ENCODE results near the gene GJD3. TPM values are rescaled to one million over a fixed set of nuclear protein-coding genes. Genes with fewer than 3 reads are reported as not detected.
A peak's percentile ranks its signal among the peaks of the same experiment; 100 is the strongest.
"Not testable (repeated sequence)": the region's sequence is repeated elsewhere in the genome, so short reads cannot be mapped to it uniquely, and the experiment has no call there.

The GJD3 gene
- total and polyA plus RNA-seq, 7 experiments from 2014 or later = 0.27 TPM; not detected in 6

GRCh38 chr17:40378966-40379365, 14.4 kb upstream of the GJD3 start:
- intact Hi-C loops (cut with micrococcal nuclease) = no loop called here
- ATAC-seq (no peak), DNase-seq (no peak)
- Histone ChIP-seq H3K27ac (ENCODE audit: low read depth, low read length) (no peak overlapping the region), H3K27me3 (ENCODE audit: control insufficient read depth in 2 of 2, insufficient read depth in 2 of 2, low read length in 2 of 2) (no peaks in the 10 kb centered on the region), H3K9me3 (ENCODE audit: control insufficient read depth in 2 of 3, low read length in 3 of 3) (no peaks in the 10 kb centered on the region), H3K36me3 (ENCODE audit: control insufficient read depth in 2 of 3, insufficient read depth in 3 of 3, low read length in 3 of 3) (no peaks in the 10 kb centered on the region), H3K4me3 (ENCODE audit: low read length) (no peak overlapping the region), H3K4me1 (ENCODE audit: control insufficient read depth in 2 of 2, insufficient read depth in 2 of 2, low read length in 2 of 2) (no peaks in the 10 kb centered on the region)
- Mint-ChIP-seq H3K36me3 (peaks cover 0 to 2% (median 0%) of the 10 kb centered on the region in 5 donors), H3K27me3 (peaks cover 0 to 5% (median 4%) of the 10 kb centered on the region in 5 donors), H3K27ac (no peak overlapping the region), H3K4me3 (no peak overlapping the region), H3K9me3 (peaks cover 0 to 2% (median 0%) of the 10 kb centered on the region in 11 donors), H3K4me1 (peaks cover 0 to 7% (median 5%) of the 10 kb centered on the region in 7 donors)
- ChIA-PET POLR2A (interaction anchor here (0.7 kb wide), 1 partner anchor 393 kb away, joined by 3 read pairs; the partner anchor contains the start of gene KRT26), CTCF (no interaction called here)

DNA sequence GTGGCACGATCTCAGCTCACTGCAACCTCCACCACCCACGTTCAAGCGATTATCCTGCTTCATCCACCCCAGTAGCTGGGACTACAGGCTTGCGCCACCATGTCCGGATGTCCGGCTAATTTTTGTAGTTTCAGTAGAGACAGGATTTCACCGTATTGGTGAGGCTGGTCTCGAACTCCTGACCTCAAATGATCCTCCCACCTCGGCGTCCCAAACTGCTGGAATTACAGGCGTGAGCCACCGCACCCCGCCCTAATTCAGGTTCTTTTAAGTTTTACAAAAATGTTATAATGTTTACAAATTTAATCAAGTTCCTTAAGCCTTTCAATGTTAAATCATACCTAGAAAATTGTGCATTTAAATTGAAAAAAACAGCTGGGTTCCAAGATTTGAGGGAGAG, 13.3 kb upstream of the GJD3 start:
- no peak overlapping the region for H3K4me3 Mint-ChIP-seq

DNA sequence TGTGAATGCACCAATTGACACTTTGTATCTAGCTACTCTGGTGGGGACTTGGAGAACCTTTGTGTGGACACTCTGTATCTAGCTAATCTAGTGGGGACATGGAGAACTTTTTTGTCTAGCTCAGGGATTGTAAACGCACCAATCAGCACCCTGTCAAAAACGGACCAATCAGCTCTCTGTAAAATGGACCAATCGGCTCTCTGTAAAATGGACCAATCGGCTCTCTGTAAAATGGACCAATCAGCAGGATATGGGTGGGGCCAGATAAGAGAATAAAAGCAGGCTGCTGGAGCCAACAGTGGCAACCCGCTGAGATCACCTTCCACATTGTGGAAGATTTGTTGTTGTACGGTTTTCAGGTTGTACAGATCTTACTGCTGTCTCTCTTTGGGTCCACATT, 12.0 kb upstream of the GJD3 start:
- H3K9me3 ChIP-seq (ENCODE audit: control insufficient read depth in 2 of 3, low read length in 3 of 3); H3K27me3 Mint-ChIP-seq; ATAC-seq; H3K36me3 ChIP-seq (ENCODE audit: control insufficient read depth in 2 of 3, insufficient read depth in 3 of 3, low read length in 3 of 3); H3K27ac ChIP-seq (ENCODE audit: low read depth, low read length); H3K27me3 ChIP-seq (ENCODE audit: control insufficient read depth in 2 of 2, insufficient read depth in 2 of 2, low read length in 2 of 2); intact Hi-C loops (cut with micrococcal nuclease); H3K4me3 ChIP-seq (ENCODE audit: low read length); H3K36me3 Mint-ChIP-seq; H3K9me3 Mint-ChIP-seq; H3K4me1 ChIP-seq (ENCODE audit: control insufficient read depth in 2 of 2, insufficient read depth in 2 of 2, low read length in 2 of 2): not testable (repeated sequence)
- ChIA-PET CTCF (interaction anchor here (0.6 kb wide), 1 partner anchor 136 kb away, joined by 5 read pairs; no protein-coding TSS in a partner anchor), POLR2A (interaction anchor here (0.7 kb wide), 1 partner anchor 98 kb away, joined by 3 read pairs; no protein-coding TSS in a partner anchor)
- peak overlapping the region in 5 of 10 donors; percentile 4 to 70 (median 20) for H3K4me3 Mint-ChIP-seq
- H3K27ac Mint-ChIP-seq = peak overlapping the region in 1 of 9 donors; percentile 31
- peak in 2 of 9 donors; percentile 26 to 27 for DNase-seq
- H3K4me1 Mint-ChIP-seq = peaks cover 1 to 20% (median 5%) of the 10 kb centered on the region in 7 donors

More for the DNA sequence above, 13.3 kb upstream of the GJD3 start:
- POLR2A ChIA-PET = no interaction called here
- Histone ChIP-seq H3K4me3 (ENCODE audit: low read length) (no peak overlapping the region), H3K4me1 (ENCODE audit: control insufficient read depth in 2 of 2, insufficient read depth in 2 of 2, low read length in 2 of 2) (no peaks in the 10 kb centered on the region), H3K27me3 (ENCODE audit: control insufficient read depth in 2 of 2, insufficient read depth in 2 of 2, low read length in 2 of 2) (no peaks in the 10 kb centered on the region), H3K27ac (ENCODE audit: low read depth, low read length) (no peak overlapping the region), H3K9me3 (ENCODE audit: control insufficient read depth in 2 of 3, low read length in 3 of 3) (no peaks in the 10 kb centered on the region), H3K36me3 (ENCODE audit: control insufficient read depth in 2 of 3, insufficient read depth in 3 of 3, low read length in 3 of 3) (no peaks in the 10 kb centered on the region)
- DNase-seq (no peak), ATAC-seq (no peak)
- Mint-ChIP-seq H3K36me3 (peaks cover 0 to 3% (median 0%) of the 10 kb centered on the region in 5 donors), H3K9me3 (peaks cover 0 to 5% (median 0%) of the 10 kb centered on the region in 11 donors), H3K27me3 (peaks cover 0 to 5% (median 4%) of the 10 kb centered on the region in 5 donors), H3K4me1 (peaks cover 0 to 12% (median 5%) of the 10 kb centered on the region in 7 donors), H3K27ac (no peak overlapping the region)
- intact Hi-C loops (cut with micrococcal nuclease) = no loop called here
- CTCF ChIA-PET = no interaction called here

GRCh38 chr17:40375786-40376185, 11.2 kb upstream of the GJD3 start:
- H3K4me3 ChIP-seq (ENCODE audit: low read length); H3K4me1 ChIP-seq (ENCODE audit: control insufficient read depth in 2 of 2, insufficient read depth in 2 of 2, low read length in 2 of 2); CTCF ChIA-PET; H3K36me3 Mint-ChIP-seq; H3K4me3 Mint-ChIP-seq; intact Hi-C loops (cut with micrococcal nuclease); DNase-seq; H3K36me3 ChIP-seq (ENCODE audit: control insufficient read depth in 2 of 3, insufficient read depth in 3 of 3, low read length in 3 of 3); H3K27ac Mint-ChIP-seq; ATAC-seq; H3K9me3 ChIP-seq (ENCODE audit: control insufficient read depth in 2 of 3, low read length in 3 of 3); H3K27ac ChIP-seq (ENCODE audit: low read depth, low read length); H3K27me3 ChIP-seq (ENCODE audit: control insufficient read depth in 2 of 2, insufficient read depth in 2 of 2, low read length in 2 of 2); H3K9me3 Mint-ChIP-seq; H3K27me3 Mint-ChIP-seq: not testable (repeated sequence)
- peaks cover 4 to 24% (median 5%) of the 10 kb centered on the region in 7 donors for H3K4me1 Mint-ChIP-seq
- POLR2A ChIA-PET = interaction anchor here (0.7 kb wide), 1 partner anchor 99 kb away, joined by 3 read pairs; no protein-coding TSS in a partner anchor

DNA sequence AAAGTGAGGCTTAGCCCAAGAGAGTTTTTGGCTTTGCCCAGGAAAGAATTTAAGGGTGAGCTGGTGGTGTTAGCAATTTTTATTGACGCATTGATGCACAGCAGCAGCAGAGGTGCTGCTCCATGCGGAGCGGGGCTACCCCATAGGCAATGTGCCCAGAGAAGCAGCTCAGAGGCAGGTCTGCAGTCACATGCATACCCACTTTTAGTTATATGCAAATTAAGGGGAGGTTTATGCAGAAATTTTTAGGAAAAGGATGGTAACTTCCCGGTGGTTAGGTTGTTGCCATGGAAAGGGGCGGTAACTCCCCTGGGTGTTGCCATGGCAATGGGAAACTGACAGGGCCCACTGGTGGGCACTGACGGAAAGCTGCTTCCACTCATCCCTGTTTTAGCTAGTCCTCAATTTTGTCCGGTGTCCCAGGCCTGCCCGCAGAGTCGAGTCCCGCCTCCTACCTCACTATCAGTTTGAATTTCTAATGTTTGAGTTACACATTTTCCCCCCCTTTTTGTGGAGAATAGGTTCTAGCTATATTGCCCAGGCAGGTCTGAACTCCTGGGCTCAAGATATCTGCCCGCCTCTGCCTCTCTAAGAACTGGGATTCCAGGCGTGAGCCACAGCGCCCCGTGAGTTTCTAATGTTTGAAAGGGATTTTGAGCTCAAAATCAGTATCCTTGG, 10.4 kb upstream of the GJD3 start:
- no peaks in the 10 kb centered on the region for H3K4me1 ChIP-seq (ENCODE audit: control insufficient read depth in 2 of 2, insufficient read depth in 2 of 2, low read length in 2 of 2)
- H3K9me3 ChIP-seq (ENCODE audit: control insufficient read depth in 2 of 3, low read length in 3 of 3) = no peaks in the 10 kb centered on the region
- H3K9me3 Mint-ChIP-seq = peaks cover 0 to 8% (median 0%) of the 10 kb centered on the region in 11 donors
- H3K36me3 ChIP-seq (ENCODE audit: control insufficient read depth in 2 of 3, insufficient read depth in 3 of 3, low read length in 3 of 3) = no peaks in the 10 kb centered on the region
- intact Hi-C loops (cut with micrococcal nuclease) = no loop called here
- ChIA-PET POLR2A (no interaction called here), CTCF (no interaction called here)
- H3K27ac ChIP-seq (ENCODE audit: low read depth, low read length) = no peak overlapping the region
- DNase-seq (no peak), ATAC-seq (no peak)
- H3K27me3 Mint-ChIP-seq = peaks cover 0 to 5% (median 4%) of the 10 kb centered on the region in 5 donors
- no peaks in the 10 kb centered on the region for H3K27me3 ChIP-seq (ENCODE audit: control insufficient read depth in 2 of 2, insufficient read depth in 2 of 2, low read length in 2 of 2)
- H3K27ac Mint-ChIP-seq = peak overlapping the region in 1 of 9 donors; percentile 11
- no peak overlapping the region for H3K4me3 Mint-ChIP-seq
- peaks cover 4 to 24% (median 5%) of the 10 kb centered on the region in 7 donors for H3K4me1 Mint-ChIP-seq
- peaks cover 0 to 6% (median 0%) of the 10 kb centered on the region in 5 donors for H3K36me3 Mint-ChIP-seq
- no peak overlapping the region for H3K4me3 ChIP-seq (ENCODE audit: low read length)

DNA sequence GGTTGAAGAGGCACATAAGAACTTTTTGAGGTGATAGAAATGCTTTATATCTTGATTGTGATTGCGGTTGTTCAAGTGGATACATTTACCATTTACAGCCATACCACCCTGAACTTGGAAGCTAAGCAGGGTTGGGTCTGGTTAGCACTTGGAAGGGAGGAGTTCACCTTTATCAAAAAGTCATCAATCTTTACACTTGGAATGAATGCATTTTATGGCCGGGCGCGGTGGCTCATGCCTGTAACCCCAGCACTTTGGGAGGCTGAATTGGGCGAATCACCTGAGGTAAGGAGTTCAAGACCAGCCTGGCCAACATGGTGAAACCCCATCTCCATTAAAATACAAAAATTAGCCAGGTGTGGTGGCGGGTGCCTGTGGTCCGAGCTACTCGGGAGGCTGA, 9.5 kb upstream of the GJD3 start:
- H3K9me3 Mint-ChIP-seq = peaks cover 0 to 8% (median 0%) of the 10 kb centered on the region in 11 donors
- ChIA-PET POLR2A (interaction anchor here (1.0 kb wide), 1 partner anchor 13 kb away, joined by 3 read pairs; no protein-coding TSS in a partner anchor), CTCF (no interaction called here)
- H3K9me3 ChIP-seq (ENCODE audit: control insufficient read depth in 2 of 3, low read length in 3 of 3) = no peaks in the 10 kb centered on the region
- DNase-seq (no peak), ATAC-seq (no peak)
- H3K4me1 Mint-ChIP-seq = peaks cover 4 to 26% (median 5%) of the 10 kb centered on the region in 7 donors
- no peaks in the 10 kb centered on the region for H3K36me3 ChIP-seq (ENCODE audit: control insufficient read depth in 2 of 3, insufficient read depth in 3 of 3, low read length in 3 of 3)
- no peak overlapping the region for H3K4me3 ChIP-seq (ENCODE audit: low read length)
- H3K27me3 Mint-ChIP-seq = peaks cover 0 to 5% (median 4%) of the 10 kb centered on the region in 5 donors
- no peaks in the 10 kb centered on the region for H3K4me1 ChIP-seq (ENCODE audit: control insufficient read depth in 2 of 2, insufficient read depth in 2 of 2, low read length in 2 of 2)
- H3K27ac Mint-ChIP-seq = no peak overlapping the region
- H3K27me3 ChIP-seq (ENCODE audit: control insufficient read depth in 2 of 2, insufficient read depth in 2 of 2, low read length in 2 of 2) = no peaks in the 10 kb centered on the region
- no peak overlapping the region for H3K4me3 Mint-ChIP-seq
- H3K36me3 Mint-ChIP-seq = peaks cover 0 to 6% (median 0%) of the 10 kb centered on the region in 5 donors
- intact Hi-C loops (cut with micrococcal nuclease) = no loop called here
- H3K27ac ChIP-seq (ENCODE audit: low read depth, low read length) = no peak overlapping the region

Data from naive thymus-derived CD4-positive, alpha-beta T cell (primary cell).